Measurements from ENCODE around the gene KMT5B.

DNA sequence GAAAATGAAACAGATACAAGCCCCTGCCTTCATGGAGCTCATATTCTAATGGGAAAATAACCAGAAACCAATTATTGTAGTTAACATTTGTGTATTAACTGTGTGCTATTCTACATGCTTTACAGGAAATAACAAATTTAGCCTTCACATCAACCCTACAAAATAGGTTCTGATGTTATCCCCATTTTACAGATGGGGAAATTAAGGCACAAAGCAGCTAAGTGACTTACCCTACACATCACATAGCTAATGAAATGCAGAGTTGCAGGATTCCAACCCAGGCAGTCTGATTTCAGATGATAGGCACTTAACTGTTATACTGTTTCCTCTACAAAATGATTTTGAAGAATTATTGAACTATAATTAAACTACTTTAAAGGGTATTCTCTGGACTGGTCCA, 43.7 kb downstream of the KMT5B start:
- TF ChIP-seq CTCF (IDR thresholded peaks at IDR 0.05 in 8 of 11, conservative IDR thresholded peaks at IDR 0.05 in 3 of 11) (no peak), POLR2AphosphoS5 (IDR thresholded peaks at IDR 0.05) (no peak), POLR2A (IDR thresholded peaks at IDR 0.05) (no peak)
